ENCODE results near the gene GGCX. TPM values are rescaled to one million over a fixed set of nuclear protein-coding genes. Genes with fewer than 3 reads are reported as not detected.

Gene GGCX
- total RNA-seq, 4 donors from 2014 or later = 15.8 to 37.1 (median 25.8) TPM

DNA sequence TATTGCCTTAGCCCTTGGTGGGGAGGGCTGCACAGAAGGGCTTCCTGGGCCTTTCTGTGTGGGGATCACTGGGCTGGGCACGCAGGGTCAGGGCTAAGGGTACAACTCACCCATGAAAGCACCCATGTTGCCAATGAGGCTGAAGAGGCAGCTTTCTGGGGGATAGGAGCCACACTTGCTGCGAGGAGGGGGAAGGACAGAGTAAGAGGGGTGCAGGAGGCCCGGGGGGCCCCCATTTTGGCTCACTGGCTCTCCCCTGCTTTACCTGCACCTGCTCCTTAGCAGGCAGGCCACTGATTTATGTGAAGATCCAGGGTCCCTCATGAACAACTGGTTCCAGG lies 38.9 kb upstream of the GGCX start:
- intact Hi-C loops (cut with DNase I; ENCODE audit: low total_unique reads) = no loop called here
- no peak for DNase-seq (ENCODE audit: low spot score in 2 of 2)
- H3K4me3 ChIP-seq (ENCODE audit: low read depth, poor library complexity, severe bottlenecking) = no peak overlapping the region
- 75% methylated on average over 3 of the region's 3 CpGs for WGBS, 2 donors
- TF ChIP-seq, protein P1, sequence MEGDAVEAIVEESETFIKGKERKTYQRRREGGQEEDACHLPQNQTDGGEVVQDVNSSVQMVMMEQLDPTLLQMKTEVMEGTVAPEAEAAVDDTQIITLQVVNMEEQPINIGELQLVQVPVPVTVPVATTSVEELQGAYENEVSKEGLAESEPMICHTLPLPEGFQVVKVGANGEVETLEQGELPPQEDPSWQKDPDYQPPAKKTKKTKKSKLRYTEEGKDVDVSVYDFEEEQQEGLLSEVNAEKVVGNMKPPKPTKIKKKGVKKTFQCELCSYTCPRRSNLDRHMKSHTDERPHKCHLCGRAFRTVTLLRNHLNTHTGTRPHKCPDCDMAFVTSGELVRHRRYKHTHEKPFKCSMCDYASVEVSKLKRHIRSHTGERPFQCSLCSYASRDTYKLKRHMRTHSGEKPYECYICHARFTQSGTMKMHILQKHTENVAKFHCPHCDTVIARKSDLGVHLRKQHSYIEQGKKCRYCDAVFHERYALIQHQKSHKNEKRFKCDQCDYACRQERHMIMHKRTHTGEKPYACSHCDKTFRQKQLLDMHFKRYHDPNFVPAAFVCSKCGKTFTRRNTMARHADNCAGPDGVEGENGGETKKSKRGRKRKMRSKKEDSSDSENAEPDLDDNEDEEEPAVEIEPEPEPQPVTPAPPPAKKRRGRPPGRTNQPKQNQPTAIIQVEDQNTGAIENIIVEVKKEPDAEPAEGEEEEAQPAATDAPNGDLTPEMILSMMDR (IDR thresholded peaks at IDR 0.05) = no peak
- TF ChIP-seq POLR2A (IDR thresholded peaks at IDR 0.05) = no peak

DNA sequence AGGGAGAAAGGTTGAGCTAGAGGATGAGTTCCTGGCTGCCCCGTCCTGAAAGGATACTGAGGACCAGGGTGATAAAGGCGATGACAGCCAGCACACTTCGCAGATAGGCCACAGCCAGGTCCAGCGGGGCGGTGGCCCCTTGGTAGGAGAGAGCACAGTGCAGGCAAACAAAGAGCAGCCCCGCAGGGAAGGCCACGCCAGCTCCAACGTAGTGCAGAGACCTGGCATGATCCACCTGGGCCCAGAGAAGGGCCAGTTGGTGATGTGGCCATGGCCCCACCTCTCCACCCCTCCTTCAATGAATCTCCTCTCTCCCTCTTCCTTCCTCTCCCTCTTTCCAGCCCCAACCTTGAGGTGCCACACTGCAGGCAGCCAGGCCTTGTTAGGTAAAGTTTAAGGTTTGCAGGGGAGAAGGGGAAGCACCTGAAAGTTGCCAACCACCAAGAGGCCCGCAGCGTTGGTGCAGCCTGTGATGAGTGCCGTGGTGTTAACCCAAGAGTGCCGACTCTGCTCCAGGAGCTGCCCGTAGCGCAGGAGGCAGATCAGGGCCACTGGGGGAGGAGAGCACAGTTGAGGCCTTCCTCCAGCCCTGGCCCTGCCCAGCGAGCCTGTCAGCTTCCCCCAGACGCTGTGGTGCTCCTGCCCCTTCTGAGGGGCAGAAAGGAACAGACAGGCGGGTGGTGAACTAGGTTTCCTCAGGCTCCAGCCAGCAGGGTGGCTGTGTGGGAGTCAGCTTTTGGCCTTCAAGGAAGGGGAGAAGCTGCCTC lies 38.4 kb upstream of the GGCX start:
- H3K4me3 ChIP-seq (ENCODE audit: low read depth, poor library complexity, severe bottlenecking) = no peak overlapping the region
- TF ChIP-seq, protein P1 (IDR thresholded peaks at IDR 0.05) = no peak
- no peak for TF ChIP-seq POLR2A (IDR thresholded peaks at IDR 0.05)
- DNase-seq (ENCODE audit: low spot score in 2 of 2) = no peak
- intact Hi-C loops (cut with DNase I; ENCODE audit: low total_unique reads) = no loop called here
- WGBS, 2 donors = 58% methylated on average over 15 to 17 of the region's 17 CpGs

DNA sequence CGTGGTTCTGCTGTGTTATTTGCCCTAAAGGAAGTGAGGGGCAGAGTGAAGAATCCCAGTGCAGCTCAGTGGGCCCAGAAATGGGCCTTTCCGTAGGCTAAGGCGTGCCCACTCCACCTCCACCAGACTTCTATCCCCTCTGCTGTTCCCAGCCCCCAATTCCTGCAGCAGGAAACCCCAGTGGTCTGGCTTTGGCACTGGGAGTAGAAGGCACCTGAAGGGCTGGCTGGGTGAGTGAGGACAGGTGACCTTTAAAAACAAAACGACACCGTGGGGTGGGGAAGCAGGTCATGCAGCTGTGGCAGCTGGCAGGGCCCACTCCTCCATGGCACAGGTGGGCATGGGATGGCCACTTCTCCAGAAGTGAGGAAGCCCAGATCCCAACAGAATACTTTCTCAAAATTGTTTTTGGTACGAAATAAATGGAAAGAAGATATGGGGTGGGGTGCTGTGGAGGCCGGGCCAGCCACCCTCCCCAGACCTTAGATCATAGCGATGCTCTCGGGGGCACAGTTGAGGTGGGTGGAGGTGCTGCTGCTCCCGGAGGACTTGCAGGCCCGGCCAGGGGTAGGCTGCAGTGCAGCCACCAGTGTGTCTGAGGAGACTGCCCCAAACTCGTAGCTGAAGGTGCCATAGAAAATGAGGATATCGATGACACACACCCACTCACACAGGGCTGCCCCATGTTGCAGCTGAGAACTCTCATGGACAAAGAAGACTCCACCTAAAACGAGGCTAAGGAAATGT lies 37.5 kb upstream of the GGCX start:
- intact Hi-C loops (cut with DNase I; ENCODE audit: low total_unique reads) = no loop called here
- 75 to 79% methylated on average over 14 of the region's 14 CpGs for WGBS, 2 donors

DNA sequence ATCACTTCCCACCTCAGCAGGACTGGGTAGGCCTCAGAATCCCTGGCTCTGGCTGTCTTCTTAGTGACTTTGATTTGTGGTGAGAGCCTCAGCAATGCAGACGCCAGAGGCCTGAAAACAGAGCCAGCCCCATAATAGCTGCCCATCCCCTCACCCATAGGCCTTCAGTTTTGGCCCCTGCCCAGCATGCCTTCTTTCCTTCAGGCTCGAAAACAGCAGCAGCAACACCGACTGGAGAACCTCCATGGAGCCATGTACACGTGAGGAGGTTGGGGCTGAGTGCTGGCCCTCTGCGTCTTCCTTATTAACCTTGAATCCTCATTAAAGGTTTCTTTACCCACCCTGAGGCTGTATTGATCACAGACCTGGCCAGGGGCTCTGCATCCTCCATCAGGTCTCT lies 35.9 kb upstream of the GGCX start:
- no peak overlapping the region for H3K4me3 ChIP-seq (ENCODE audit: low read depth, poor library complexity, severe bottlenecking)
- no peak for TF ChIP-seq POLR2A (IDR thresholded peaks at IDR 0.05)
- TF ChIP-seq, protein P1 (IDR thresholded peaks at IDR 0.05) = no peak
- intact Hi-C loops (cut with DNase I; ENCODE audit: low total_unique reads) = no loop called here
- 81 to 86% methylated on average over 5 of the region's 5 CpGs for WGBS, 2 donors
- DNase-seq (ENCODE audit: low spot score in 2 of 2) = no peak

More for the DNA sequence above, 37.5 kb upstream of the GGCX start:
- no peak for DNase-seq (ENCODE audit: low spot score in 2 of 2)
- no peak for TF ChIP-seq POLR2A (IDR thresholded peaks at IDR 0.05)
- TF ChIP-seq, protein P1 (IDR thresholded peaks at IDR 0.05) = no peak
- no peak overlapping the region for H3K4me3 ChIP-seq (ENCODE audit: low read depth, poor library complexity, severe bottlenecking)

DNA sequence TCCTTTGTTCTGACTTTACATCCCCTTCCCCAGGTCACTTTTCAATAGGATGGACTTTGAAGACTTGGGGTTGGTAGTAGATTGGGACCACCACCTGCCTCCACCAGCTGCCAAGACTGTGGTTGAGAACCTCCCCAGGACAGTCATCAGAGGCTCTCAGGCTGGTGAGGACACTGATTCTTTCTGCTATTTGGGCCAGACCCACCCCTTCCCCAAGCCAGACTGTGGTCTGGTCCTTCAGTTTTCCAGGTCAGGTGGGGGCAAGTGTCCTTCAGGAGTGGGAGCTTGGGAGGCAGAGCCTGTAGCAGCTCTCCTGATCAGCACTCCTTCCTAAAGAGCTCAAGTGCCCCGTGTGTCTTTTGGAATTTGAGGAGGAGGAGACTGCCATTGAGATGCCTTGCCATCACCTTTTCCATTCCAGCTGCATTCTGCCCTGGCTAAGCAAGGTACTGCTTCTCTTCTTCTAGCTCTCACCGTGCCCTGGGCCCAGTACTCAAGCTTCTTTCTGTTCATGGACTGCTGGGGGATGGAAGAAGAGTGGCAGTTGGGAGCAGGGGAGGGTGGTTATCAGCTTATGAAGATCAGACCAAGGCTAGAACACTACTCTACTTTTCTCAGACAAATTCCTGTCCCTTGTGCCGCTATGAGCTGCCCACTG lies 35.3 kb upstream of the GGCX start:
- WGBS, 2 donors = 74 to 76% methylated on average over 3 of the region's 3 CpGs

More for the DNA sequence above, 35.3 kb upstream of the GGCX start:
- TF ChIP-seq, protein P1 (IDR thresholded peaks at IDR 0.05) = no peak
- TF ChIP-seq POLR2A (IDR thresholded peaks at IDR 0.05) = no peak
- no peak for DNase-seq (ENCODE audit: low spot score in 2 of 2)
- H3K4me3 ChIP-seq (ENCODE audit: low read depth, poor library complexity, severe bottlenecking) = no peak overlapping the region
- intact Hi-C loops (cut with DNase I; ENCODE audit: low total_unique reads) = no loop called here
